ENCODE measurements around the gene FCGR1A.
A peak's percentile ranks its signal among the peaks of the same experiment; 100 is the strongest.
"Not testable (repeated sequence)": the region's sequence is repeated elsewhere in the genome, so short reads cannot be mapped to it uniquely, and the experiment has no call there.

Gene FCGR1A

GRCh38 chr1:149778313-149778712 is 4.2 kb upstream of the FCGR1A start:
- DNase-seq = not testable (repeated sequence)

- not testable (repeated sequence) for DNase-seq
Measured at GRCh38 chr1:149781413-149781984, 995 bp upstream of the FCGR1A start.

- not testable (repeated sequence) for DNase-seq
Measured at GRCh38 chr1:149783289-149783688, 795 bp downstream of the FCGR1A start.

- not testable (repeated sequence) for DNase-seq
Measured at GRCh38 chr1:149783868-149784267, 1.4 kb downstream of the FCGR1A start.

GRCh38 chr1:149787688-149788451 is 5.4 kb downstream of the FCGR1A start:
- DNase-seq = not testable (repeated sequence)

DNA sequence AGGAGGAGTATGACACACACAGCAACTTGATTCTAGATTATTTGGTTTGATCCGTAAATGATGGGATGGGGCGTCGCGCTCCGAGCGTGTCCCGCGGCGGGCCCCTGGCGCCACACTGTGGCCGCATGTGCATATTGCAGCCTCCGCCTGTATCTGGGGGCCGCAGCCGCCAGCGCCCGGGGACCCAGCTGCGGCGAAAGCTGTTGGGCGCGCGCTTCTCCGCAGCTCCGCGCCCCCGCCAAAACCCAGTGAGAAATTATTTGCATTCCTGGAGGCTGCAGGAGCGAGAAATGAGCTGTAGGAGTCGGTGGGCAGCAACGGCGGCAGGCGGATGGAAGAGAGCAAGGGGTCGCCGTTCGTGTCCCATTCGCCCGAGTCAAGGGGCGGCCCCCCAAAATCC is 10.0 kb downstream of the FCGR1A start:
- DNase-seq = peak; percentile 61

GRCh38 chr1:149792912-149793515 is 10.5 kb downstream of the FCGR1A start:
- peak; percentile 82 for DNase-seq

DNA sequence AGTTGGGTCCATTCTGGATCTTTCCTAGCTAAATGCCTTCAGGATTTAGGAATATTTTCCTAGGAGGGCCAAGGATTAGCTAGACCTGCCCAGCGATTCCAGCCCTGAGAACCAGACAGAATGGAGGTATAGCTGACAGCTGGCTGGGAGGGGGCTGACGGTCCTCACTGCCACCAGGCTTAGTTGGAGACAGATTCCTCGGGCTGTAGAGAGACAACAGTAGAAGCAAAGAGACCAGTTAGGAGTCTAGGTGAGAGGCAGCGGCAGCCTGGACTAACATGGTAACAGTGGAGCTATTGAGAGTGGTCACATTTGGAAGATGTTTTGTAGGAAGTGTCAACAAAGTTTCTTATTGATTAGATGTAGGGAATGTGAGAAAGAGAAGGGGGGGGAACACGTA is 11.4 kb downstream of the FCGR1A start:
- not testable (repeated sequence) for DNase-seq

GRCh38 chr1:149801628-149802027 is 19.1 kb downstream of the FCGR1A start:
- DNase-seq = not testable (repeated sequence)

- DNase-seq = not testable (repeated sequence)
Measured at GRCh38 chr1:149804417-149805080, 22.1 kb downstream of the FCGR1A start.

DNA sequence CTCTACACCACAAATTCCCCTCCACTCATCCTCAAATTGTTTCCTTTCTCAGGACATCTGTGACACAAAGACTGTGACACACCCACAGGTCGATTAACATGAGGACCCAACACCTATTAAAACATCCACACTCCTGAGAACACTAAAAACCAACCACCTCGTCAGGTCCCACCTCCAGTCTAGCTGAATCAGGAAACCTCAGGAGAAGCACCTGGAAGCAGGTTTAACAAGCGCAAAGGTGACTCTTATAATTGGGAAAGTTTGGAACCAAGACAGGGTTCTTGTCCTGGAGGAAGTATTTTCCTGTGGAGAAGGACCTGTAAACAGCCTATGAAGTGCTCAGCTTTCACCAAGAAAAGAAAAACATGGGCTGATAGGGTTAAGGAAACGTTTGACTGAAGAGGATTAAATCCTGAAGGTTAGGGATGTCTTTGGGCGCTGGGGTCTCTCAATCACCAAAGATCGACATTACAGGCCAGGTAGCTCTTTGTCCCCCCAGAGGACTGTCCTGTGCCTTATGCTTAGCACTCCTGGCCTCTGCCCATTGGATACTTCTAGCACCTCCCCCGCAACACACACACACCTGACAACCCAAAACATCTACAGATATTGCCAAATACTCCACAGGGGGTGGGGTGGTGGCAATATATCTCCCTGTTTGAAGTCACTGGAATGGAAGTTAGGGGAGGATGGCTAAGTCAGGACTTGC is 28.4 kb downstream of the FCGR1A start:
- peak; percentile 39 for DNase-seq

- DNase-seq = peak; percentile 51
Measured at GRCh38 chr1:149811514-149811889, 29.0 kb downstream of the FCGR1A start.

DNA sequence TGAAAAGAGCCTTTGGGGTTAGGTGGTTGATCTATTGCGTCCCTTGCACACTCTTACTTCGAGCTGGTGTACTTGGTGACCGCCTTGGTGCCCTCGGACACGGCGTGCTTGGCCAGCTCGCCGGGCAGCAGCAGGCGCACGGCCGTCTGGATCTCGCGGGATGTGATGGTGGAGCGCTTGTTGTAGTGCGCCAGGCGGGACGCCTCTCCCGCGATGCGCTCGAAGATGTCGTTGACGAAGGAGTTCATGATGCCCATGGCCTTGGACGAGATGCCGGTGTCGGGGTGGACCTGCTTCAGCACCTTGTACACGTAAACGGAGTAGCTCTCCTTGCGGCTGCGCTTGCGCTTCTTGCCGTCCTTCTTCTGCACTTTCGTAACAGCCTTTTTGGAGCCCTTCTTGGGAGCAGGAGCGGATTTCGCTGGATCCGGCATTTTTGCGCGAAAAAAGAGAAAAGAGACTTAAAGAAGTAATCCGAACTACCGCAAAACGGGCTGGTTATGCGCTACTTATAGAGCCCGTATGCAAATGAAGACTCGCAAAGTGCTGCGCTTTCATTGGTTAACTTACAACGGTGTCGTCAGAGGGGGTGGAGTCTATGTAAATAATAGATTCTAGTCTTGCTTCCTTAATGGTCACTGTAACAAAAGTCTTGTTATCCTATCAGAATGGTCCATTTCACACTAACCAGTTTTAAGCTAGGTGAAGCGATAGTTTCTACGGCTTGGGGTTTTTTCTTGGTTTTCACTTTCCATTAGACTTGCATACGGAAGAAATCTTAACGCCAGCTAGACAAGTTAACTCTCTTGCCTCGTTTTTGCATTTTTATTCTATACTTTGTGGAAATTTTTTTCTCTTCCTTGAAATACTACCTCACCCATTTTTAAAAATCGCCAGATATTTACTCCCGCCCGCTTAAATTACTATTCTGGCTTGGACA is 29.7 kb downstream of the FCGR1A start:
- peak; percentile 96 for DNase-seq

- DNase-seq = peak; percentile 89
Measured at GRCh38 chr1:149812893-149813801, 30.7 kb downstream of the FCGR1A start.

- not testable (repeated sequence) for DNase-seq
Measured at GRCh38 chr1:149820387-149820786, 37.9 kb downstream of the FCGR1A start.

GRCh38 chr1:149826555-149826954 is 44.1 kb downstream of the FCGR1A start:
- DNase-seq = not testable (repeated sequence)

GRCh38 chr1:149831764-149832315 is 49.3 kb downstream of the FCGR1A start:
- DNase-seq = not testable (repeated sequence)

DNA sequence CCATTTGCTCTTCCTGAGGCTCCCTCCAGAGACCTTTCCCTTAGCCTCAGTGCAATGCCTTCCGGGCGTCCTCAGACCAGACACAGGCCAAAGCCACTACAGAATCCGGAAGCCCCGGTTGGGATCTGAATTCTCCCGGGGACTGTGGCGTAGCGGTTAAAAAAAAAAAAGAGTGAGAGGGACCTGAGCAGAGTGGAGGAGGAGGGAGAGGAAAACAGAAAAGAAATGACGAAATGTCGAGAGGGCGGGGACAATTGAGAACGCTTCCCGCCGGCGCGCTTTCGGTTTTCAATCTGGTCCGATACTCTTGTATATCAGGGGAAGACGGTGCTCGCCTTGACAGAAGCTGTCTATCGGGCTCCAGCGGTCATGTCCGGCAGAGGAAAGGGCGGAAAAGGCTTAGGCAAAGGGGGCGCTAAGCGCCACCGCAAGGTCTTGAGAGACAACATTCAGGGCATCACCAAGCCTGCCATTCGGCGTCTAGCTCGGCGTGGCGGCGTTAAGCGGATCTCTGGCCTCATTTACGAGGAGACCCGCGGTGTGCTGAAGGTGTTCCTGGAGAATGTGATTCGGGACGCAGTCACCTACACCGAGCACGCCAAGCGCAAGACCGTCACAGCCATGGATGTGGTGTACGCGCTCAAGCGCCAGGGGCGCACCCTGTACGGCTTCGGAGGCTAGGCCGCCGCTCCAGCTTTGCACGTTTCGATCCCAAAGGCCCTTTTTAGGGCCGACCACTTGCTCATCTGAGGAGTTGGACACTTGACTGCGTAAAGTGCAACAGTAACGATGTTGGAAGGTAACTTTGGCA is 50.0 kb downstream of the FCGR1A start:
- DNase-seq = not testable (repeated sequence)

GRCh38 chr1:149833144-149833543 is 50.6 kb downstream of the FCGR1A start:
- DNase-seq = not testable (repeated sequence)

Measured in DMS53 (cell line).